ENCODE measurements around the gene TSPYL4. TPM values are rescaled to one million over a fixed set of nuclear protein-coding genes. Genes with fewer than 3 reads are reported as not detected.

Gene TSPYL4
- total and polyA plus RNA-seq, 2 of the 8 experiments (the other 6 are each of a cell fraction or from before 2014, with no cell fraction given): 20.5 to 22.6 TPM

DNA sequence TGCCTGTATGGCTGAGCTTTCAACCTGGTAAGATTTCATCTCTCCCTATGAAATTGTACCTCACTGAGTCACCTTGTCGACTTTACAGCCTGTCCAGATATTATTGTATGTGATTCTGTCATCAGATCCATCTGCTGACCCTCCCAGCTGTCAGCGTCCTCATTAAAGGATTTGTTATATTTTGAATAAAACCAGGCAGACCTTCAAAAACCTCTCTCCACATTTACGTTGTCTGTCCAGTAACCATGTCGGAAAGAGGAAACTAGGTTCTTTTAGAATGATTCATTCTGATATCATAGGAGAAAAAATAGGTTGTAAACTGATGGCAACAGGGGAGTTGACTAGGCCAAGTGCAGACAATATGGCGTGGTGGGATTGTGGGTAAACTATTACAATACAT, 38.5 kb downstream of the TSPYL4 start:
- Histone ChIP-seq H3K4me1 (replicated peaks in 1 of 4; ENCODE audit: control insufficient read depth in 3 of 4, insufficient read depth in 4 of 4, low read length in 3 of 4) (no peaks in the 10 kb centered on the region), H3K9ac (replicated peaks in 1 of 4; ENCODE audit: extremely low read depth in 1 of 4, low read depth in 3 of 4, low read length in 3 of 4) (no peak overlapping the region), H3K27me3 (replicated peaks in 1 of 4; ENCODE audit: control insufficient read depth in 3 of 4, extremely low read depth in 1 of 4, insufficient read depth in 3 of 4, low read length in 3 of 4) (no peaks in the 10 kb centered on the region), H3K9me3 (ENCODE audit: insufficient read depth in 2 of 2, low read depth in 1 of 2, low read length in 1 of 2) (no peaks in the 10 kb centered on the region), H3K23me2 (ENCODE audit: low read depth, low read length) (no peaks in the 10 kb centered on the region), H3K23ac (ENCODE audit: insufficient read length) (no peak overlapping the region), H3K79me1 (ENCODE audit: low read depth, low read length) (no peaks in the 10 kb centered on the region), H3K79me2 (ENCODE audit: control insufficient read depth in 1 of 2, insufficient read depth in 2 of 2, low read length in 2 of 2) (no peaks in the 10 kb centered on the region), H4K91ac (replicated peaks; ENCODE audit: insufficient read length, low read length) (no peak overlapping the region), H2BK15ac (ENCODE audit: low read length) (no peak overlapping the region), H3K4me3 (ENCODE audit: extremely low read depth in 1 of 4, insufficient read depth in 2 of 4, low read depth in 3 of 4, low read length in 4 of 4) (no peak overlapping the region), H2AK5ac (ENCODE audit: low read depth, low read length) (no peak overlapping the region), H4K8ac (ENCODE audit: extremely low read depth, insufficient read depth, low read length) (no peak overlapping the region), H3K4me2 (ENCODE audit: insufficient read depth in 1 of 2, low read depth in 2 of 2, low read length in 2 of 2) (no peak overlapping the region), H3K14ac (ENCODE audit: insufficient read length) (no peak overlapping the region), H2AFZ (ENCODE audit: low read length) (no peak overlapping the region), H2BK20ac (ENCODE audit: low read length) (no peak overlapping the region), H3K56ac (replicated peaks; ENCODE audit: insufficient read length, low read depth, low read length) (no peak overlapping the region), H2BK120ac (replicated peaks; ENCODE audit: low read depth, low read length) (no peak overlapping the region), H3K4ac (replicated peaks; ENCODE audit: insufficient read length, low read depth, low read length) (no peak overlapping the region), H3K18ac (ENCODE audit: extremely low read depth, low read length) (no peak overlapping the region), H3K27ac (ENCODE audit: low read depth, low read length) (no peak overlapping the region), H2BK12ac (ENCODE audit: low read depth, low read length) (no peak overlapping the region), H4K20me1 (replicated peaks in 1 of 2; ENCODE audit: control insufficient read depth in 1 of 2, insufficient read depth in 2 of 2, low read length in 2 of 2) (no peaks in the 10 kb centered on the region), H3K36me3 (ENCODE audit: control insufficient read depth in 2 of 4, insufficient read depth in 4 of 4, low read length in 3 of 4) (no peaks in the 10 kb centered on the region), H4K5ac (ENCODE audit: insufficient read length, low read depth, low read length) (no peak overlapping the region), H2BK5ac (ENCODE audit: low read depth, low read length) (no peak overlapping the region)
- FAIRE-seq: no peak
- ChIA-PET CTCF (ENCODE audit: partially characterized antibody) (interaction anchor here (0.9 to 2.8 kb wide), 7 partner anchors 14 to 340 kb away, joined by 3 to 8 read pairs (median 4); no protein-coding TSS in a partner anchor), POLR2A (ENCODE audit: partially characterized antibody) (no interaction called here)
- WGBS, 2 experiments (ENCODE audit: extremely low coverage in 1 of 2, insufficient coverage in 1 of 2, insufficient read length in 1 of 2, insufficient replicate concordance in 2 of 2, low coverage in 1 of 2, low lambda C conversion rate in 2 of 2, missing lambda C conversion rate in 1 of 2): 87% methylated on average over 5 of the region's 5 CpGs; no CpG with 5 or more reads in 1 of the 2 experiments
- no peak for DNase-seq (ENCODE audit: low read depth in 1 of 2, low spot score in 2 of 2)
- no peak for TF ChIP-seq SIN3A (conservative IDR thresholded peaks at IDR 0.05 in 1 of 2, IDR thresholded peaks at IDR 0.05 in 1 of 2; ENCODE audit: low read depth in 1 of 2, low read length in 2 of 2)
- no peak for TF ChIP-seq BACH1 (IDR thresholded peaks at IDR 0.05; ENCODE audit: low read length)
- TF ChIP-seq SP4 (IDR thresholded peaks at IDR 0.05; ENCODE audit: low read length): no peak
